AG04450 (cell line): ENCODE data around the gene GMCL2. TPM values are rescaled to one million over a fixed set of nuclear protein-coding genes. Genes with fewer than 3 reads are reported as not detected.

Experiments used
- CTCF ChIA-PET: fragments of 300-600, 350-600 bp; formaldehyde crosslinking; extraction: SDS; loops from one replicate; lab custom pipeline; 2022; ENCODE audit warnings: antibody characterized with exemption, inconsistent platforms; lab: Charles Lee
- POLR2A ChIA-PET: fragments of 350-600 bp; formaldehyde crosslinking; extraction: SDS; loops from one replicate; lab custom pipeline; 2021; ENCODE audit warnings: antibody characterized with exemption, inconsistent platforms; lab: Yijun Ruan, JAX
- DNase-seq: peaks from one replicate; pipeline ENCODE4 v3.0.0-alpha.2; 2011; ENCODE audit warnings: low read depth, low spot score
- H3K27ac ChIP-seq: one replicate; pipeline ENCODE4 v1.5.1; 2012; ENCODE audit warnings: low read depth, low read length, control low read depth
- H3K27me3 ChIP-seq: one replicate; pipeline ENCODE4 v1.6.0; 2012; ENCODE audit warnings: low read length; ENCODE audit not compliant: control insufficient read depth, insufficient read depth
- H3K4me3 ChIP-seq: 2 replicates; pipeline ENCODE4 v1.5.1; 2011; ENCODE audit warnings: mild to moderate bottlenecking, low read depth, low read length, control low read depth
- H3K9me3 ChIP-seq: 2 replicates; pipeline ENCODE4 v1.5.1; 2012; ENCODE audit warnings: low read length; ENCODE audit not compliant: control insufficient read depth, insufficient read depth
- CTCF ChIP-seq: IDR thresholded peaks from 2 replicates; pipeline ENCODE4 v1.5.1; 2011; ENCODE audit warnings: low read depth, low read length, control low read depth, inconsistent platforms
- polyA plus RNA-seq: library from polyadenylated mRNA; depleted of rRNA; stranded (reverse); fragments of >200 nt; gene quantifications from 2 replicates; pipeline ENCODE4 v1.2.3, GENCODE V29; 2011

Gene GMCL2
- polyA plus RNA-seq, 1 experiment: not detected

- peaks cover 24% of the 10 kb centered on the region for H3K27me3 ChIP-seq
- DNase-seq: no peak
- no peak overlapping the region for H3K27ac ChIP-seq
- ChIA-PET CTCF (interaction anchor here (0.6 to 1.3 kb wide), 2 partner anchors 11 kb away, joined by 3 to 4 read pairs; no protein-coding TSS in a partner anchor), POLR2A (interaction anchor here (1.4 kb wide), 1 partner anchor 8 kb away, joined by 3 read pairs; the partner anchor contains the start of gene HNRNPAB)
- TF ChIP-seq CTCF: no peak
- H3K9me3 ChIP-seq: peaks cover 9% of the 10 kb centered on the region
- no peak overlapping the region for H3K4me3 ChIP-seq
Observed at GRCh38 chr5:178196281-178196812, 9.2 kb upstream of the GMCL2 start.

GRCh38 chr5:178194026-178194425 lies 6.9 kb upstream of the GMCL2 start:
- H3K27me3 ChIP-seq: peaks cover 24% of the 10 kb centered on the region
- no peak overlapping the region for H3K27ac ChIP-seq
- no peak overlapping the region for H3K4me3 ChIP-seq
- POLR2A ChIA-PET: no interaction called here
- CTCF ChIA-PET: no interaction called here
- TF ChIP-seq CTCF: no peak
- peaks cover 9% of the 10 kb centered on the region for H3K9me3 ChIP-seq
- no peak for DNase-seq

- Histone ChIP-seq H3K27me3 (peaks cover 24% of the 10 kb centered on the region), H3K27ac (no peak overlapping the region), H3K4me3 (no peak overlapping the region), H3K9me3 (peaks cover 9% of the 10 kb centered on the region)
- ChIA-PET POLR2A (no interaction called here), CTCF (interaction anchor here (0.8 kb wide), 1 partner anchor 117 kb away, joined by 4 read pairs; no protein-coding TSS in a partner anchor)
- no peak for DNase-seq
- no peak for TF ChIP-seq CTCF
Observed at GRCh38 chr5:178193251-178193809, 6.2 kb upstream of the GMCL2 start.

GRCh38 chr5:178192787-178193186 lies 5.6 kb upstream of the GMCL2 start:
- no peak for TF ChIP-seq CTCF
- POLR2A ChIA-PET: interaction anchor here (0.6 kb wide), 1 partner anchor 106 kb away, joined by 6 read pairs; no protein-coding TSS in a partner anchor
- CTCF ChIA-PET: interaction anchor here (0.8 kb wide), 1 partner anchor 117 kb away, joined by 4 read pairs; no protein-coding TSS in a partner anchor

GRCh38 chr5:178192244-178192643 lies 5.1 kb upstream of the GMCL2 start:
- no peak for TF ChIP-seq CTCF
- ChIA-PET CTCF (interaction anchor here (0.8 kb wide), 1 partner anchor 116 kb away, joined by 4 read pairs; no protein-coding TSS in a partner anchor), POLR2A (interaction anchor here (0.6 kb wide), 1 partner anchor 105 kb away, joined by 6 read pairs; no protein-coding TSS in a partner anchor)
- DNase-seq: no peak
- Histone ChIP-seq H3K27me3 (peaks cover 24% of the 10 kb centered on the region), H3K27ac (no peak overlapping the region), H3K9me3 (peaks cover 9% of the 10 kb centered on the region), H3K4me3 (no peak overlapping the region)

More at GRCh38 chr5:178192787-178193186, 5.6 kb upstream of the GMCL2 start:
- Histone ChIP-seq H3K27me3 (peaks cover 24% of the 10 kb centered on the region), H3K27ac (no peak overlapping the region), H3K9me3 (peaks cover 9% of the 10 kb centered on the region), H3K4me3 (no peak overlapping the region)
- no peak for DNase-seq
